Stimulated activated CD4-positive, alpha-beta T cell treated with anti-CD3 and anti-CD28 coated beads, TNF-alpha, amount 100 ng/mL, for 24 hours (primary cell): ENCODE data around the gene CPM.
"Not testable (repeated sequence)": the region's sequence is repeated elsewhere in the genome, so short reads cannot be mapped to it uniquely, and the experiment has no call there.

Experiments used
- DNase-seq, 3 experiments: peaks; one replicate each; pipeline ENCODE4 v3.0.0-alpha.2; 2020; ENCODE audit warnings: low read depth in 3 of 3

Gene CPM

DNA sequence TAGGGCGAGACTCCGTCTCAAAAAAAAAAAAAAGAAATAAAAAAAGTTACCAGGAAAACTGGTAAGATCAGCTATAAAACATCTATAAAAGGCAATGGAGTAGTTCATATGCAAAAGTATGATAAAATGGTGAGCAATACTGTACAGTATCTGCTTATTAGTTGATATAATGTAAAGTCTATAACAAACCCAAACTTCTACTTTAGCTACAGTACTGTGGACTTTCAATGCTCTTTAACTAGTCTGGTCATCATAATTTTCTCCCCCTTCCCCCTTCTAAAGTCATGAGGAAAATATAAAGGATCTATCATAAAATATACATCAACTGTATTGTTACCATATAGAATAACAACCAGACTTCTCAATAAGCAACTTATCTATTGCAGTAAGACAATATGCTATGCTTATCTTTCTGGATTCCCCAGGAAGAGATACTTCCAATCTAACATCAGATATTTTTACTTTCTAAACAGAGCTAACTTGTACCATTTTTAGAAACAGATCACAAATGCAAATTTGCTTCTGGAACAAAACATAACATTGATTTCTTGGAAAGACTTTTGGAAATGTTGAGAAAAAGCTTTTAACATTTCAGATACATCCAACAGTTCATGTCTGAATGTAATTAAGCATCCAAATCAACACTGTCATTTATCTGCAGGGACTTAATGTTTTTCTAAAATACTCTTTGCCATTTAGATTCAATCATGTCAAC, 81.2 kb downstream of the CPM start:
- DNase-seq = no peak

DNA sequence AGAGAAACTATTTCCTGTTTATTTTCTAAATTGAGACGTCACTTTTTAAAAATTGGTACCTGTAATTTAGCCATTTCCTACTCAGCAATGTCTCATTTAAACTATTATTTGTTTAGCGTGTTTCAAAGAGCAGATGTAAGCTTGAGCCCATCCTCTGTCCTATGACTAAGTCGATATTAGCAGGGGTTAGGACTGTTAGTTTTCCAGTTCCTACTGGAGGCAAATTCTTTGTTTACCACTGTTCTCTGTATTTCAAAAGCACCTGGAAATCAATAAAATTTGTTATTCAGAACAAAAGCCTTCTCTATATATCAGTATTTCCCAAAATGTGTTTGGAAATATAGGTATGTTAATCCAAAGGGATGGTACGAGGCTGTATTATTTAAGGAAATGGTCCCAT, 82.6 kb downstream of the CPM start:
- no peak for DNase-seq

DNA sequence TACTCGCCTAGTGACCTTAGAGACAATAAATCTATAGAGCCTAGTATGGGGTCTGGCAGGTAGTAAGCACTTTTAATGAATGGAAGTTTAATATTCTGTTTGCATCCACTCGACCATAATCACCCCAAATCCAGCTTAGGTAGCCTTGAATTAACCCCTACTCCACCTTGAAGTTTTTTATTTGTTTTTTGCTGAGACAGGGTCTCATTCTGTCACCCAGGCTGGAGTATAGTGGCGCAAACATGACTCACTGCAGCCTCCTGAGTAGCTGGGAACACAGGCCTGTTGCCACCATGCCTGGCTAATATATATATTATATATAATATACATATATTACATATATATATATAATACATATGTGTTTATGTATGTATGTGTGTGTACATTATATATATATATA, 86.2 kb downstream of the CPM start:
- DNase-seq = no peak

DNA sequence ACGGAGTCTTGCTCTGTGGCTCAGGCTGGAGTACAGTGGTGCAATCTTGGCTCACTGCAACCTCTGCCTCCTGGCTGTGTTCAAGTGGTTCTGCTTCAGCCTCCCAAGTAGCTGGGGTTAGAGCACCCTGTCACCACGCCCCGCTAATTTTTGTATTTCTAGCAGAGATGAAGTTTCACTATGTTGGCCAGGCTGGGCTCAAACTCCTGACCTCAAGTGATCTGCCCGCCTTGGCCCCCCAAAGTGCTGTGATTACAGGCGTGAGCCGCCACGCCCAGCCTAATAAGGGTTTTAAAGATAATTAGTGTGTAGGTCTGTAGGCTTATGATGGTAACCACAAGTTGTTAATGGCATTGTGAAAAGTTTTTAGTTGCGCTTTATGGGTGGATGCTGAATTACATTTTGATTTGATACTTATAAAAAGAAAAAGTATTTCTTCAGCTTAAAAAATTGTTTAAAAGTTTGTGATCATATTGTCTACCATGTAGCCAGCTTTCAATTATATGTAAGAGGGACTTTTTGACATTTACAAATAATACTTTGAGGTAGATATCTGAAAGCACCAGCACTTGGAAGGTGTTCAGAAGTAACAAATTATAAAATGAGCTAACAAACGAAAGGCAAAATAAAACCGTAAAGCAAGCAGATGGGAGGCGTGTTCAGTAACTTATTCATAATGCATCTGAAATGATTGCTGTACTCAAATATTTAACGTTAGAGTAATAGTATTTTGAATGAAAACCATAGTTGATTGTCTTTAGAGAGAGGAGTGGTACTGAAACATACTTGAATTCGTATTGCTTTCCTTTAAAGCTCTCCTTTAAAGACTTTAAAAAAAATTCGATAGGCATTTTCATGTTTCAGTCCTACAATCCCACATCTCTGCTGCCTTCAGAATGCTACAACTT, 87.9 kb downstream of the CPM start:
- no peak for DNase-seq

DNA sequence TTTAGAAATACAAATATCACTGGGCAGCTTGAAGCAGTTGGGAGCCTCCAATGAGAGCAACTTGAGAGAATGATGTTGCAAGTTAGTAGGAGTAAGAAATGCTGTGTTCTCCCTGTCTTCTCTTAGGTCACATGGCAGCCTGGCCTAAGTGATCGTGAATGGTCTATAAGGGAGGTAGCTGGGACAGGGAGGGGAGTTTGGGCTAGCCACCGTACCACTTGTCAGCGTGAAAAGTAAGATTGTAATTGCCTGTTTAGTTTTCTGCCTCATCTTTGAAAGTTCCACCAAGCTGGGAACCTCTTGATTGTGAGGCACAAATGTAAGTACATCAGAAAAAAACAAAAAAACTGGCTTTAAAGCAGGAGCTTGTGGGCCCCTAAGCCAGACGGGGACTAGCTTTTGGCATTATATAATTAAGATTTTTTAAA, 88.6 kb downstream of the CPM start:
- no peak for DNase-seq

DNA sequence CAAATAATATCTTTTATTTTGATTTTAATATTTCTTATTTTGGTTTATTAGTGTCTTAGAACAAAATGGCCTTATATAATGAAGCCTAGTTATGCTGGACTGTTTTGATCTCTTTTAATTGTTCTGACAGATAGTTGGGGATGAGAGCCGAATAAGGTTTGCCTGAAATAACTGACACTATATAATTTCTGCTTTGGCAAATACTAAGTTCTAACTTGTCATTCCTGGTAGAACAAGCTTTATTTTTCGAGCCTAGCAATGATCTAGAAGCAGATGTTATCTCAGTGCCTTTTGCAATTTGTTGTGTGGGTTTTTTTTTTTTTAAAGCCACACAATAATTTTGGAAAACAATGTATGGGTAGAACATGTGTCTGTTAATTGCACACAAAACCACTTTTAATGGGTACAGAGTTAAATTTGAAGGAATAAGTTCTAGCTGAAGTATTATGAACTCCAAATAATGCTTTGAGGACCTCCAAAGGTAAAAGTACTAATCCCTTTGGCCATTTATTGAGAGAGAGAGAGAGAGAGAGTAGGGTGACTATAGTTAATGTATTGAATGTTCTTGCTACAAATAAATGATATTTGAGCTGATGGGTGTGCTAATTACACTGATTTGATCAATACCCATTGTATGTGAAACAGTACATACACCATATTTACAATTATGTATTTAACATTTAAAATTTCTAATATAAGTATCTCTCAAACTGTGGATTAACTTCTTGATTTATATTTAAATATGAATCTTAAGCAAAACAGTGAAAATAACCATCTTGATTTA, 90.0 kb downstream of the CPM start:
- no peak for DNase-seq

DNA sequence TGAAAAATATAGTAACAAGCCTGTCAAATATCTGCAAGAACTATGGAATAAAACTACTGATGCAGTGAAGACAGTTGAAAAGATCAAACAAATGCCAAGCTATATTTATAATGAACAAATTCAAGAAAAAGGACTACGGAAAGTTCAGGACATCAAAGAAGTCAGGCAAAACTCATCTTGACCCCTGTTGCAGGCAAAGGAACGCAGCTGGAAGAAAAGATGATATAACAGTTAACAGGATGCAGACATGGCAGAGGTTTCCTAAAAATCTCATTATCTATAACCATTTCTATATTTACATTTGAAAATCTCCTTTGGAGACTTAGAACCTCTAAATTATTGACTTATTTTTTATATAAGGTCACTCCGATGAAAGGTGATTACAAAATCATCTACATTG, 90.8 kb downstream of the CPM start:
- no peak for DNase-seq

DNA sequence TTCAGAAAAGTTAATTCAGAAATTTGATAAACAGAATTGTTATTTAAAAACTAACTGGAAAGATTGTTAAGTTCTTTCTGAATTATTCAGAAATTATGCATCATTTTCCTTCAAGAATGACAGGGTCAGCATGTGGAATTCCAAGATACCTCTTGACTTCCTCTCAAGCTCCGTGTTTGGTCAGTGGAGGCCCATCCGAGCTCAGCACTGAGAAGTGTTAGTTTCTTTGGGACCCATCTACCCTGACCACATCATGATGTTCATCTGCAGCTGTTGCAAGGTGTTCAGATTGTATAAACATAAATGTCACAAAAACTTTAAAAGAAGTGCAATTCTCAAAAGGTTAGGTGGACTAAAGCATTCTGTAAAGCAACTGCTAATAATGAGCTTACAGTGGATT, 91.3 kb downstream of the CPM start:
- DNase-seq = no peak

DNA sequence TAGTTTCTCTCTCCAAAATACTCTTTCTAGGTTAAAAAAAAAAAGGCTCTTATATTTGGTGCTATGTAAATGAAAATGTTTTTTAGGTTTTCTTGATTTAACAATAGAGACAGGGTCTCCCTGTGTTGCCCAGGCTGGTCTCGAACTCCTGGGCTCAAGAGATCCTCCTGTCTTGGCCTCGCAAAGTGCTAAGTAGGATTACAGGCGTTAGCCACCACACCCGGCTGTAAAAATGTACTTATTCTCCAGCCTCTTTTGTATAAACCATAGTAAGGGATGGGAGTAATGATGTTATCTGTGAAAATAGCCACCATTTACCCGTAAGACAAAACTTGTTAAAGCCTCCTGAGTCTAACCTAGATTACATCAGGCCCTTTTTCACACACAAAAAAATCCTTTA, 91.8 kb downstream of the CPM start:
- not testable (repeated sequence) for DNase-seq

DNA sequence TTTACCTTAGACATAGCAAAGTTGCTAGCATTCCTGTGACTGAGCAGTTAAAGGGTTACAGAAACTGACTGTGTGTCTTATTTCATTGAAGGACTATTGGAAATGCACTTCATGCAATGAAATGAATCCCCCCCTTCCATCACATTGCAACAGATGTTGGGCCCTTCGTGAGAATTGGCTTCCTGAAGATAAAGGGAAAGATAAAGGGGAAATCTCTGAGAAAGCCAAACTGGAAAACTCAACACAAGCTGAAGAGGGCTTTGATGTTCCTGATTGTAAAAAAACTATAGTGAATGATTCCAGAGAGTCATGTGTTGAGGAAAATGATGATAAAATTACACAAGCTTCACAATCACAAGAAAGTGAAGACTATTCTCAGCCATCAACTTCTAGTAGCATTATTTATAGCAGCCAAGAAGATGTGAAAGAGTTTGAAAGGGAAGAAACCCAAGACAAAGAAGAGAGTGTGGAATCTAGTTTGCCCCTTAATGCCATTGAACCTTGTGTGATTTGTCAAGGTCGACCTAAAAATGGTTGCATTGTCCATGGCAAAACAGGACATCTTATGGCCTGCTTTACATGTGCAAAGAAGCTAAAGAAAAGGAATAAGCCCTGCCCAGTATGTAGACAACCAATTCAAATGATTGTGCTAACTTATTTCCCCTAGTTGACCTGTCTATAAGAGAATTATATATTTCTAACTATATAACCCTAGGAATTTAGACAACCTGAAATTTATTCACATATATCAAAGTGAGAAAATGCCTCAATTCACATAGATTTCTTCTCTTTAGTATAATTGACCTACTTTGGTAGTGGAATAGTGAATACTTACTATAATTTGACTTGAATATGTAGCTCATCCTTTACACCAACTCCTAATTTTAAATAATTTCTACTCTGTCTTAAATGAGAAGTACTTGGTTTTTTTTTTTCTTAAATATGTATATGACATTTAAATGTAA, 93.5 kb downstream of the CPM start:
- no peak for DNase-seq

DNA sequence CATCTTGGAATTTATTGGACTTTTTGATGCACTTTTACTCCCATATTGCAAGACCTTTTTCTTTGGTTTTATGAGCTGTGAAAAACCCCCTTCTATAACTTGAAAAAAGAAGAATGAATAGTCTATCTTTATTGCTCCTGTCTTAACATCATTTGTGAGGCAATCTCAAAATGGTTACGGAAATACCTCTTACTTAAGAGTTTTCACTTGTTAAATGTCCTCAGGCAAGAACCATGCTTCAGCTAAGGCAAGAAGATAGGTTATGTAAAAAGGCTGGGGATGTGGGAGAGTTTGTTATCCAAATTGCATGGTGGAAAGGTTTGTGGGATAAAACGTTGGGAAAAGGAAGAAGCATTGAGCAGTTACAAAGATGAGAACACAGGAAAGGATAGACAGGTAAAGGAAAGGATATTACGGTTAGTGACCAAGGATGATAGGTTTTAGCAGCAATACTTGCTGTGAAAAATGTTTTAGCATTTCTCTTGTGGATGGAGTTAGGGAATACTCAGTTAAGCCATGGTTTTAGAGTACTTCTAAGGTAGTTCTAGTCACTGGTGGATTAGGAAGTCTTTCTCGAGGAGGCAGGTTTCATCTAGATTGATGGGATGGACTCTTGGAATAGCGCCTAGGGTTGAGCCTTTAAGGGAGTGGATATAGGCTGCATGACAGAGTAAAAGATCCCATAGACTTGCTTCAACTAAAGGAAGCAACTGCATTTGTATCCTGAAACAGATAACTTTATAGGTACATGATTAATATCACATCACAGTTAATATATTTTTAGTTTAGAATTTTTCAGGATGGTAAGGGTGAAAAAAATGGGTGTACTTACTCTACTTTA, 94.7 kb downstream of the CPM start:
- DNase-seq = no peak

DNA sequence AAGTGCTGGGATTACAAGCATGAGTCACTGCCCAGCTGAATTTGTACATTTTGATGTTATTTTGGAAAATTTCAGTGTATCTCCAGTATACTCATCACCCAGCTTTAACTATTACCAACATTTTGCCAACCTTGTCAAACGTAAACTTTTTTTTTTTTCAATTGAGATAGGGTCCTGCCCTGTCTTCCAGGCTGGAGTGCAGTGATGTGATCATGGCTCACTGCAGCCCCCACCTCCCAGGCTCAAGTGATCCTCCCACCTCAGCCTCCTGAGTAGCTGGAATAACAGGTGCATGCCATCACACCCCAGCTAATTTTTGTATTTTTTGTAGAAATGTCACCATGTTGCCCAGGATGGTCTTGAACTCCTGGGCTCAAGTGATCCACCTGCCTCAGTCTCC, 95.8 kb downstream of the CPM start:
- no peak for DNase-seq

DNA sequence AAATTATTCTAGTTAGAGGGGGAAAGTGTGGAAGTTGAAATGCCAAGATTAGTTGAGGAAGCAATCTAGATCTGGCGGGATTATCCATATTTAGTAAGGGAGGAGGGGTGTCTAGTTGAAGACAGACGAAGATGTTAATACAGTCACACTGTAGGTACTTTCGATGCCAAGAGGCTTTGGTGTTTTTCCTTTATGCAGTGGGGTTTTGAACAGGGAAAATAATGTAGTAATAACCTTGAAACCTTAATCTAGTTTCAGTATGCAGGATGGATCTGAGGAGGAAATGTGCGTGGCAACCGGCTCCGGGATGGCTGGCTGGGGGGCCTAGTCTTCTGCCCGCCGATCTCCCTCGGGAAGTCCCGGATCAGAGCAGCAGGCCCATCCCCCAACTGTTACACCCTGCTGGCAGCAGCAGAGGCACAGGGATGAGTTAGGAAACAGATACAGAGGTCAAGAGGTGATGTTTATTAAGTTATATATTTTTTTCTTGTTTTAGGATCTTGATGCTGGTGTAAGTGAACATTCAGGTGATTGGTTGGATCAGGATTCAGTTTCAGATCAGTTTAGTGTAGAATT, 97.5 kb downstream of the CPM start:
- no peak for DNase-seq

DNA sequence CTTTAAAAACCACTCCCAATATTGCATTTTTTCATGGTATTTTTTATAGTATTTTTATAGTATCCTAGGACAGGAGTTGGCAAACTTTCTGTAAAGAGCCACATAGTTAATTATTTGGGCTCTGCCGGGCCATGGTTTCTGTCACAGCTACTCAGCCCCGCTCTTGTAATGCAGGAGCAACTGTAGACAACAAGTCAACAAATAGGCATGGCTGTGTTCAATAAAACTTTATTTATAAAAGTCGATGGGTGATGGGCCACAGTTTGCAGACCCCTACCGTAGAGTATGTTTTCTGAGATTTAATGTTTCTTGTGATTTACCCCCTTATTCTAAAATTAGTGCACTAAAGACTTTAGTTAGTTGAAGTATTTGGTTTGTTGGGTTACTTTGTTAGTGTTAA, 99.5 kb downstream of the CPM start:
- no peak for DNase-seq

DNA sequence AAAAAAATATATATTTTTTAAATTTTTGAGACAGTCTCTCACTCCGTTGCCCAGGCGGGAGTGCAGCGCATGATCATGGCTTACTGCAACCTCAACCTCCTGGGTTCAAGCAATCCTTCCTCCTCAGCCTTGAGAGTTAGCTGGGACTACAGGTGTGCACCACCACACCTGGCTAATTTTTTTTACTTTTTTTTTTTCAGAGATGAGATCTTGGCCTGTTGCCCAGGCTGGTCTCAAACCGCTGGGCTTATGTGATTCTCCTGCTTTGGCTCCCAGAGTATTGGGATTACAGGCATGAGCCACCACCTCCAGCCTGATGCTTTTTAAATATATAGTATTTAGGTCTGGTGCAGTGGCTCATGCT, 100.5 kb downstream of the CPM start:
- no peak for DNase-seq

DNA sequence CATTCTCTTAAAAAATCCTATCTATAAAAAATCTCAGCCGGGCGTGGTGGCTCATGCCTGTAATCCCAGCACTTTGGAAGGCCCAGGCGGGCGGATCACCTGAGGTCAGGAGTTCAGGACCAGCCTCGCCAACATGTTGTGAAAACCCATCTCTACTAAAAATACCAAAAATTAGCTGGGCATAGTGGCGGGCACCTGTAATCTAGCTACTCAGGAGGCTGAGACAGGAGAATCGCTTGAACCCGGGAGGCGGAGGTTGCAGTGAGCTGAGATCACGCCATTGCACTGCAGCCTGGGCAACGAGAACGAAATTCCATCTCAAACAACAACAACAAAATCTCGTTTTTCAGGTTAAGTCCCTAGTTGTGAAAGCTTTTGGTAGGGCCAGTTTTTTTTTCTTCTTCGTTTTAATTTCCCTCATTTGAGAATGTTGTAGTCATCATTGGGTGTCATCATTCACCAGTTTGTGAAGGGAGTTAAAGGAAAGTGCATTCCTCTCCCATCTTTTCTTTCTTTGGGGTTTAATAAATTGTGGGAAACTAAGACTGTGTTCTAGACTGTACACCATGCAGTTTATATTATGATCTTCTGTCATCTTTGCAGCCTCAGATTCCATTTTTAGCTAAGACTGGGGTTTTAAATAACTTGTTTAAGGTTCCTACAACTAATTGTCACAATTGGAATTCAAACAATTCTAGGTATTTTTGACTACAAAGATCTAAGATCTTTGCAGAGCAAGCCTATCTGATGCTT, 101.0 kb downstream of the CPM start:
- no peak for DNase-seq

DNA sequence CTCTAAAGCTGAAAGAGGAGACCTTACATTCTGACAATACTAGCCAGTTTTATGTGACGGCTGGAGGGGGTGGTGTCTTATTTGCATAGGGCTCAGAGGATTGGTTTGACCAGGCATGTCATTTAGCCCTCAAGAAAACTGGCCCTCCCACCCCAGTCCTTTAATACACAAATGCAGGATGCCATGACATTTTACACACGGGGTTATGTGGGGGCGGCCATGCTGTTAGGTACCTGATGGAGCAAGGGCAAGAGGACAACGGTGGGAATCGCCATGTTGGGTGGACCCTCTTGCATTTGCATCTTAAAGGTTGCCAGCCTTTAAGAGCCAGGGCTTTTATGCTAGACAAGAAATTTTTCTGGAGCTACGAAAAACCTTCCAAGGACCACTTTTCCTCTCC, 101.7 kb downstream of the CPM start:
- DNase-seq = no peak

DNA sequence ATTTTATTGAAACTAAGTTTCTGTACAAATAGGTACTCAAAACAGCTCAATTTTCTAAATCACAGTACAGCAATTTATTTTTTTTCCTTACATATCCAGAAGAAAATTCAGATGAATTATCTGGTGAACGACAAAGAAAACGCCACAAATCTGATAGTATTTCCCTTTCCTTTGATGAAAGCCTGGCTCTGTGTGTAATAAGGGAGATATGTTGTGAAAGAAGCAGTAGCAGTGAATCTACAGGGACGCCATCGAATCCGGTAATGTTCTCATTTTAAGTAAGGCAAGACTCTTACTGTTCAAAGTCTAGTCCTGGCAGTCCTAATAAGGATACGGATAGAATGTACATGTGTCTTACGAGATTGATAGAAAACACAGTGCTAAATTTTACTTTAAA, 104.3 kb downstream of the CPM start:
- no peak for DNase-seq

DNA sequence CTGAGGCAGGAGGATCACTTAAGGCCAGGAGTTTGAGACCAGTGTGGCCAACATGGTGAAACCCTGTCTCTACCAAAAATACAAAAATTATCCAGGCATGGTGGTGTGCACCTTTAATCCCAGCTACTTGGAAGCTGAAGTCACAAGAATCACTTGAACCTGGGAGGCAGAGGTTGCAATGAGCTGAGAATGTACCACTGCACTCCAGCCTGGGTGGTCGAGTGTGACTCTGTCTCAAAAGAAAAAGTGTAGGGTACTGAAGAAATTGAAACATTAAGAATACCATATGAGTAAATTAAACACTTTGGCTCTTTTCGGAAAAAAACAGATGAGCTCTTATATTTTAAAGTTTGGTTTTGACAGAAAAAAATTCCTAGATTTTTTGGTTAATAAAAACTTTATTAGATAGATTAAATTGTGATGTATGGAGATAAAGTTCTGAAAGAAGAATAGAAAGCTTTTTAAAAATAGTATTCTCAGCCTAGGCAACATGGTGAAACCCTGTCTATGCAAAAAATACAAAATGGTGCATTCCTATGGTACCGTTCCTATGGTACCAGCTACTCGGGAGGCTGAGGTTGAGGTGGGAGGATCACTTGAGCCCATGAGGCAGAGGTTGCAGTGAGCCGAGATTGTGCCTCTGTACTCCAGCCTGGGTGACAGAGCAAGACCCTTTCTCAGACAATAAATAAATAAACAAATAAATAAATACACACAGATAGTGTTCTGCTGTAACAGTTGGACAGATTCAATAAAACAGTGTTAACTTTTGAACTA, 104.9 kb downstream of the CPM start:
- DNase-seq = no peak
